Heart left ventricle (tissue), 13 donors: ENCODE data around the gene PUM1.

ENCODE experiments used
- CTCF ChIP-seq, 12 donors: fragments of 200-600 bp; sonication (generic) in 4 of 12; IDR thresholded peaks; one replicate each; pipeline versions ENCODE4 v1.5.0 to v1.8.0; 2018 to 2022; ENCODE audit warnings: antibody characterized with exemption in 12 of 12, mild to moderate bottlenecking in 5 of 12
- POLR2A ChIP-seq, 2 donors: fragments of 450-650 bp; IDR thresholded peaks; one replicate each; pipeline ENCODE4 v1.6.1; 2017; ENCODE audit warnings: antibody characterized with exemption in 2 of 2, mild to moderate bottlenecking in 2 of 2, moderate library complexity in 2 of 2
- donor health status: ischemic (EF 13 %, LVEDD 7.1; RV severe dilation, severe dysfunction).
- donor health status: DM: no; HTN: yes; CAD: no.
- donor health status: DM: no; HTN: no; CAD: no.
- donor health status: ischemic (EF 25% LVEDD 6.9; RV normal size, moderate dysfunction).
- donor health status: ischemic (EF 25% LVEDD 5.7; RV mildly dilated, moderate dysfunction).
- donor health status: ischemic (EF 35%, LVEDD 5.7; RV mildly dilated, moderate dysfunction).
- donor health status: nonischemic (EF 11% LVEDD 7.7; RV severe dilation, severe dysfunction).
- donor health status: DM: yes; HTN: yes; CAD: no.
- donor health status: PGD.
- donor health status: ischemic (EF 29% LVEDD 5.4; RV normal size, mild dysfunction).
- donor health status: nonischemic (EF 23%, LVEDD 6.1; RV moderate dilation, normal function).

GRCh38 chr1:31013187-31013864 lies 52.2 kb downstream of the PUM1 start:
- TF ChIP-seq POLR2A (IDR thresholded peaks at IDR 0.05) (no peak), CTCF (IDR thresholded peaks at IDR 0.05) (no peak)
